Spleen (tissue), 11 donors: ENCODE data around the gene NBDY. TPM values are rescaled to one million over a fixed set of nuclear protein-coding genes. Genes with fewer than 3 reads are reported as not detected.
A peak's percentile ranks its signal among the peaks of the same experiment; 100 is the strongest.
"Not testable (repeated sequence)": the region's sequence is repeated elsewhere in the genome, so short reads cannot be mapped to it uniquely, and the experiment has no call there.

ENCODE experiments used
- DNase-seq: peaks from one replicate; pipeline ENCODE4 v3.0.0-alpha.2; 2020
- H3K27ac ChIP-seq, 8 donors: fragments of 200-600 bp; sonication (generic) in 7 of 8; 1 replicate in 4 of 8; 2 replicates in 4 of 8; pipeline versions ENCODE4 v1.5.0 to v1.8.0; 2016 to 2021; ENCODE audit warnings: inconsistent platforms in 4 of 8, mild to moderate bottlenecking in 4 of 8, moderate library complexity in 1 of 8
- H3K27me3 ChIP-seq, 7 donors: fragments of 200-600 bp; sonication (generic) in 6 of 7; replicated peaks in 1 of 7; 1 replicate in 4 of 7; 2 replicates in 3 of 7; pipeline versions ENCODE4 v1.5.0 to v1.8.0; 2016 to 2021; ENCODE audit warnings: inconsistent platforms in 3 of 7, mild to moderate bottlenecking in 1 of 7
- H3K36me3 ChIP-seq, 6 donors: fragments of 200-600 bp; sonication (generic) in 5 of 6; 1 replicate in 4 of 6; 2 replicates in 2 of 6; pipeline versions ENCODE4 v1.5.0 to v1.8.0; 2016 to 2021; ENCODE audit warnings: inconsistent platforms in 2 of 6
- H3K4me1 ChIP-seq, 6 donors: fragments of 200-600 bp; sonication (generic) in 5 of 6; 1 replicate in 3 of 6; 2 replicates in 3 of 6; pipeline versions ENCODE4 v1.5.0 to v1.8.0; 2016 to 2021; ENCODE audit warnings: inconsistent platforms in 3 of 6
- H3K4me3 ChIP-seq, 8 donors: fragments of 200-600 bp; sonication (generic) in 7 of 8; 1 replicate in 4 of 8; 2 replicates in 4 of 8; pipeline versions ENCODE4 v1.5.0 to v1.8.0; 2016 to 2021; ENCODE audit warnings: inconsistent platforms in 4 of 8, mild to moderate bottlenecking in 4 of 8, moderate library complexity in 2 of 8
- H3K9me3 ChIP-seq, 8 donors: fragments of 200-600 bp; sonication (generic) in 7 of 8; 1 replicate in 4 of 8; 2 replicates in 4 of 8; pipeline versions ENCODE4 v1.5.0 to v1.8.0; 2016 to 2021; ENCODE audit warnings: inconsistent platforms in 4 of 8
- CTCF ChIP-seq, 11 experiments: fragments of 200-600 bp in 7 of 11; fragments of 450-650 bp in 4 of 11; sonication (generic) in 4 of 11; IDR thresholded peaks in 8 of 11; conservative IDR thresholded peaks in 3 of 11; 1 replicate in 7 of 11; 2 replicates in 4 of 11; pipeline versions ENCODE4 v1.4.0 to v1.8.0; 2016 to 2021; ENCODE audit warnings: antibody characterized with exemption in 11 of 11, inconsistent platforms in 4 of 11, mild to moderate bottlenecking in 1 of 11
- POLR2A ChIP-seq, 3 donors: fragments of 450-650 bp; IDR thresholded peaks; one replicate each; pipeline ENCODE4 v1.5.1; 2017; ENCODE audit warnings: antibody characterized with exemption in 3 of 3, mild to moderate bottlenecking in 1 of 3
- POLR2AphosphoS5 ChIP-seq, 3 donors: sonication (generic); formaldehyde crosslinking; IDR thresholded peaks; one replicate each; pipeline ENCODE4 v1.5.1; 2017; ENCODE audit warnings: antibody characterized with exemption in 3 of 3
- WGBS, 5 donors: extraction: QIAGEN DNeasy Blood & Tissue Kit in 3 of 5; methylation state at CpG; one replicate each; pipeline versions ENCODE4 v1.1.5 to v1.1.7; 2013 to 2018; 5-methylcytosine and 5-hydroxymethylcytosine counted together
- intact Hi-C: fragments of 100-400 bp; cut with DNase I; formaldehyde crosslinking; loops from one replicate; pipeline ENCODE4 v1.15.0; 2023; ENCODE audit warnings: low total_unique reads
- polyA plus RNA-seq, 3 donors: library from polyadenylated mRNA; stranded (reverse); fragments of 200-250 nt; gene quantifications; one replicate each; pipeline ENCODE4 v1.2.1, GENCODE V29; 2013
- total RNA-seq, 7 donors: library from RNA; depleted of rRNA in 3 of 7; stranded (reverse); fragments of >200 nt in 3 of 7; fragmentation: NEBNext Ultra II Directional in 4 of 7; extraction: Animal tissue kit (Norgen Biotek cat#: 25700) in 4 of 7; gene quantifications; one replicate each; pipeline versions ENCODE4 v1.1.0 to v1.2.1, GENCODE V29; 2016 to 2021
- donor health status: healthy with polysubstance abuse.
- donor health status: DM: no; HTN: no; CAD: no; lungs with moderate emphysema.
- donor health status: DM: no; HTN: no; CAD: no.
- donor health status: Bipolar disorder and iron deficiency.
- donor health status: healthy.
- donor health status: DM: no; HTN: no; CAD: no.
- donor health status: DM: yes; HTN: yes; CAD: no.

The NBDY gene
- total and polyA plus RNA-seq, 10 donors = 15.7 to 46.7 (median 29.4) TPM

- peak; percentile 80 for DNase-seq
- WGBS, 5 donors = 55 to 94% (median 80%) methylated on average over 9 to 16 of the region's 16 CpGs
- peak overlapping the region in 5 of 8 donors; percentile 30 to 82 (median 51) for H3K4me3 ChIP-seq
- peak overlapping the region in 6 of 8 donors; percentile 16 to 93 (median 80) for H3K27ac ChIP-seq
- peaks cover 0 to 9% (median 2%) of the 10 kb centered on the region in 6 donors for H3K36me3 ChIP-seq
- no peaks in the 10 kb centered on the region for H3K9me3 ChIP-seq
- TF ChIP-seq POLR2A (IDR thresholded peaks at IDR 0.05) (no peak), CTCF (IDR thresholded peaks at IDR 0.05 in 8 of 11, conservative IDR thresholded peaks at IDR 0.05 in 3 of 11) (no peak), POLR2AphosphoS5 (IDR thresholded peaks at IDR 0.05) (no peak)
- intact Hi-C loops = no loop called here
- peaks cover 32 to 53% (median 46%) of the 10 kb centered on the region in 6 donors for H3K4me1 ChIP-seq
- H3K27me3 ChIP-seq = no peaks in the 10 kb centered on the region
Measured at GRCh38 chrX:56766554-56767347, 37.7 kb downstream of the NBDY start.

DNA sequence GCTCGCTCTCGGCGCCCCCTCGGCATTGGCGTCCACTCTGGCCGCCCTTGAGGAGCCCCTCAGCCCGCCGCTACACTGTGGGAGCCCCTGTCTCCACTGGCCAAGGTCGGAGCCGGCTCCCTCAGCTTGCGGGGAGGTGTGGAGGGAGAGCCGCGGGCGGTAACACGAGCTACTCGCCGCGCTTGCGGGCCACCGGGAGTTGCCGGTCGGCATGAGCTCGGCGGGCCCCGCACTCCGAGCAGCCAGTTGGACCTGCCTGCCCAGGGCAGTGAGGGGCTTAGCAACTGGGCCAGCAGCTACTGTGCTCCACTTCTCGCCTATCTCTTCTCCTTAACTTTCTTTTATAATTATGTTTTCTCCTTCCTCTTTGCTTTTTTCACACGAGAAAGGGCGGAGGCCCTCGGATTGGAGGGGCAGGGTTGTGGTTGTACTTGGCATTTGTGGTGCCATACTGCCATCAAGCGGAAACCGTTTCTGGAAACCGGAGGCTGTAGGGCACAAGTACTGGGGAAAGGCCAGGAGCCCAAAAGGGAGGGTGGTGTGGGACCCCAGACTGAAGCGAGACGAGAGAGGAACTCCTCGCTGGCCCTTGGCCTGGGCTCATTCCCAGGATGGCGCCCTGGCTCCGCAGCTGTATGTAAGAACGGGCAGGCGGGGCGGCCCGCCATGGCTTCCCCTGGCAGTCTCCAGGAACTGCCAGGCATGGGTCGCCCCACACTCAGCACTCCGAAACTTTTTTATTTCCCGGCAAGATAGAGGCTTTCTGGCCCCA lies 38.5 kb downstream of the NBDY start:
- Histone ChIP-seq H3K27ac (peak overlapping the region in 5 of 8 donors; percentile 16 to 93 (median 84)), H3K4me3 (peak overlapping the region in 5 of 8 donors; percentile 30 to 82 (median 51))

DNA sequence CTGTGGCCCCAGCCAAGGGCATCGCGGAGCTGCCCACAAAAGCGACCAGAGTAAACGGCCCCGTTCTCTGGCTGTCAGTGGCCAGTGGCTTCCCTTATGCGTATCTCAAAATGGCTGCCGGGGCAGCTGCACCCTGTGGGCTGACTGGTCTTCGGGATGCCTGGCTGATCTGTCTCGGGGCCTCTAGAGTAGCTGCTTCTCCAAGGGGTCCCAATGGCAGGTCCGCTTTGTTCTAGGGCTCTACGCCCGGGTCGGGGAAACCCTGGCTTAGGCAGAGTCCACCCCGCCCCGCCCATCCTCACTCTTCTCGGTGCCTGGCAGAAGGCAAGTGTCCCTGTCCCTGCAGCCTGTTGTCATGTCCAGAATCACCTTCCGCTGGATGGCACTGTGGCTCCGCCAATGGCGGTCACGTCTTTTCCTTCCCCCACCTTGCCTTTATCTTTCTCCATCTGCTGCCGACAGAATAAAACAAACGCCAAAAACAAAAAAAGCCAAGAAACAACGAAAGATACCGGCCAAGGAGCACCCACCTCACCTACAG lies 39.1 kb downstream of the NBDY start:
- WGBS, 5 donors = no CpG with 5 or more reads among the region's 24 CpGs
- H3K36me3 ChIP-seq, H3K27ac ChIP-seq, H3K27me3 ChIP-seq, DNase-seq, H3K4me3 ChIP-seq, intact Hi-C loops, H3K9me3 ChIP-seq: not testable (repeated sequence)
- peaks cover 25 to 39% (median 33%) of the 10 kb centered on the region in 6 donors for H3K4me1 ChIP-seq

More for the DNA sequence above, 38.5 kb downstream of the NBDY start:
- H3K4me1 ChIP-seq = peaks cover 32 to 46% (median 38%) of the 10 kb centered on the region in 6 donors
- H3K27me3 ChIP-seq, intact Hi-C loops, H3K9me3 ChIP-seq, H3K36me3 ChIP-seq: not testable (repeated sequence)
- TF ChIP-seq POLR2AphosphoS5 (IDR thresholded peaks at IDR 0.05) (peak in 2 of 3 donors; percentile 28 to 68), CTCF (IDR thresholded peaks at IDR 0.05 in 8 of 11, conservative IDR thresholded peaks at IDR 0.05 in 3 of 11) (peak in 2 of 11 experiments; percentile 24 to 53)
- peak; percentile 91 for DNase-seq
- WGBS, 5 donors = 55 to 100% (median 90%) methylated on average over 1 to 30 of the region's 45 CpGs

GRCh38 chrX:56772675-56773521 lies 43.9 kb downstream of the NBDY start:
- intact Hi-C loops, H3K27me3 ChIP-seq, H3K9me3 ChIP-seq, H3K36me3 ChIP-seq, H3K27ac ChIP-seq, H3K4me3 ChIP-seq, DNase-seq, H3K4me1 ChIP-seq: not testable (repeated sequence)
- WGBS, 5 donors = no CpG with 5 or more reads among the region's 32 CpGs

DNA sequence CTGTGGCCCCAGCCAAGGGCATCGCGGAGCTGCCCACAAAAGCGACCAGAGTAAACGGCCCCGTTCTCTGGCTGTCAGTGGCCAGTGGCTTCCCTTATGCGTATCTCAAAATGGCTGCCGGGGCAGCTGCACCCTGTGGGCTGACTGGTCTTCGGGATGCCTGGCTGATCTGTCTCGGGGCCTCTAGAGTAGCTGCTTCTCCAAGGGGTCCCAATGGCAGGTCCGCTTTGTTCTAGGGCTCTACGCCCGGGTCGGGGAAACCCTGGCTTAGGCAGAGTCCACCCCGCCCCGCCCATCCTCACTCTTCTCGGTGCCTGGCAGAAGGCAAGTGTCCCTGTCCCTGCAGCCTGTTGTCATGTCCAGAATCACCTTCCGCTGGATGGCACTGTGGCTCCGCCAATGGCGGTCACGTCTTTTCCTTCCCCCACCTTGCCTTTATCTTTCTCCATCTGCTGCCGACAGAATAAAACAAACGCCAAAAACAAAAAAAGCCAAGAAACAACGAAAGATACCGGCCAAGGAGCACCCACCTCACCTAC lies 44.5 kb downstream of the NBDY start:
- WGBS, 5 donors = no CpG with 5 or more reads among the region's 24 CpGs
- DNase-seq, H3K27me3 ChIP-seq, H3K27ac ChIP-seq, intact Hi-C loops, H3K4me3 ChIP-seq, H3K4me1 ChIP-seq, H3K36me3 ChIP-seq, H3K9me3 ChIP-seq: not testable (repeated sequence)

- H3K4me1 ChIP-seq = peaks cover 0 to 16% (median 0%) of the 10 kb centered on the region in 6 donors
- H3K9me3 ChIP-seq, H3K27me3 ChIP-seq, H3K36me3 ChIP-seq, H3K27ac ChIP-seq, H3K4me3 ChIP-seq, intact Hi-C loops, DNase-seq: not testable (repeated sequence)
- no CpG with 5 or more reads among the region's 32 CpGs for WGBS, 5 donors
Measured at GRCh38 chrX:56778099-56778923, 49.3 kb downstream of the NBDY start.

- H3K36me3 ChIP-seq, intact Hi-C loops, H3K4me3 ChIP-seq, DNase-seq, H3K27ac ChIP-seq, H3K27me3 ChIP-seq, H3K9me3 ChIP-seq: not testable (repeated sequence)
- WGBS, 5 donors = no CpG with 5 or more reads among the region's 24 CpGs
- H3K4me1 ChIP-seq = peaks cover 0 to 16% (median 0%) of the 10 kb centered on the region in 6 donors
Measured at GRCh38 chrX:56778924-56779468, 50.0 kb downstream of the NBDY start.
